ENCODE results near the gene MAGEB6. TPM values are rescaled to one million over a fixed set of nuclear protein-coding genes. Genes with fewer than 3 reads are reported as not detected.
"Not testable (repeated sequence)": the region's sequence is repeated elsewhere in the genome, so short reads cannot be mapped to it uniquely, and the experiment has no call there.

The MAGEB6 gene, protein sequence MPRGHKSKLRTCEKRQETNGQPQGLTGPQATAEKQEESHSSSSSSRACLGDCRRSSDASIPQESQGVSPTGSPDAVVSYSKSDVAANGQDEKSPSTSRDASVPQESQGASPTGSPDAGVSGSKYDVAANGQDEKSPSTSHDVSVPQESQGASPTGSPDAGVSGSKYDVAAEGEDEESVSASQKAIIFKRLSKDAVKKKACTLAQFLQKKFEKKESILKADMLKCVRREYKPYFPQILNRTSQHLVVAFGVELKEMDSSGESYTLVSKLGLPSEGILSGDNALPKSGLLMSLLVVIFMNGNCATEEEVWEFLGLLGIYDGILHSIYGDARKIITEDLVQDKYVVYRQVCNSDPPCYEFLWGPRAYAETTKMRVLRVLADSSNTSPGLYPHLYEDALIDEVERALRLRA
- not detected for polyA plus RNA-seq
- long read RNA-seq, donor 1 = 0 reads
- long read RNA-seq, donor 2 = 0 reads
- long read RNA-seq, donor 3 = 0 reads
- long read RNA-seq, donor 4 = 0 reads
- long read RNA-seq, donor 5 = 0 reads
- long read RNA-seq, donor 6 = 0 reads
- long read RNA-seq, donor 7 = 0 reads
- long read RNA-seq, donor 8 = 0 reads
- long read RNA-seq, donor 9 = 0 reads
- long read RNA-seq, donor 10 = 0 reads
- long read RNA-seq, donor 11 = 0 reads

DNA sequence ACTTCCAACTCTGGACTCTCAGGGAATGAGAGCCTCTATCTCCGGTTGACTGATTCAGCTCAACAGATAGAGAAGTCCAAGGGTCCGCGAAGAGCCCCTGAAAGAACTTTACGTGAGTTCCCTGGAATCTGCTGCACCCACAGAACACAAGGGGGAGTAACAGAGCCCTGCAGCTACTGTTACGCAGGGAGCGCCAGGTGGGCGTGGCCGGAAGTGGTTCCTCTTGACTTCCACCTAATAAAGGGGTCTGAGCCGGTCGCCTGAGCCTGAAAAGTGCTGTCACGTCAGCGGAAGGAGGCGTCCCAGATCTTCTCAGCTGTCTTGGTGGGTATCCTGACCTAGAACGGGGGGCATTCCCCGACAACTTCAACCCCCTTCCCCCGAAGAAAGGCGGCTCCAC lies at the start of gene MAGEB6:
TSS of gene MAGEB6 (plus strand) at position 237 of the 400 bp plus-strand sequence. CDS start 1,407 bp downstream, outside the sequence.
- no peaks in the 10 kb centered on the region for H3K4me1 ChIP-seq (ENCODE audit: control insufficient read depth, insufficient read depth, low read length)
- H3K4me3 ChIP-seq (ENCODE audit: low read length) = no peak within 1 kb of the TSS
- no peaks in the 10 kb centered on the region for H3K36me3 ChIP-seq (ENCODE audit: control insufficient read depth, insufficient read depth, low read length)
- H3K27ac ChIP-seq (ENCODE audit: low read length) = no peak within 1 kb of the TSS
- no peak for DNase-seq
- H3K9me3 ChIP-seq (ENCODE audit: control insufficient read depth, low read depth, low read length) = no peaks in the 10 kb centered on the region
- no CpG with 5 or more reads among the region's 17 CpGs for WGBS (ENCODE audit: insufficient coverage, low lambda C conversion rate)
- H3K27me3 ChIP-seq (ENCODE audit: control insufficient read depth, insufficient read depth, low read length) = no peaks in the 10 kb centered on the region

GRCh38 chrX:26146024-26146423 lies 46.2 kb upstream of the MAGEB6 start:
- no peak for DNase-seq
- no peaks in the 10 kb centered on the region for H3K27me3 ChIP-seq (ENCODE audit: control insufficient read depth, insufficient read depth, low read length)
- no CpG with 5 or more reads among the region's 2 CpGs for WGBS (ENCODE audit: insufficient coverage, low lambda C conversion rate)

GRCh38 chrX:26160301-26160700 lies 31.9 kb upstream of the MAGEB6 start, which contains the start of gene MAGEB6B:
MAGEB6B (plus strand) TSS chrX:26160601; CDS start chrX:26160601, 0 bp downstream.
- Histone ChIP-seq H3K9me3 (ENCODE audit: control insufficient read depth, low read depth, low read length) (no peaks in the 10 kb centered on the region), H3K36me3 (ENCODE audit: control insufficient read depth, insufficient read depth, low read length) (no peaks in the 10 kb centered on the region), H3K4me1 (ENCODE audit: control insufficient read depth, insufficient read depth, low read length) (no peaks in the 10 kb centered on the region), H3K4me3 (ENCODE audit: low read length) (no peak within 1 kb of the TSS), H3K27me3 (ENCODE audit: control insufficient read depth, insufficient read depth, low read length) (no peaks in the 10 kb centered on the region), H3K27ac (ENCODE audit: low read length) (no peak within 1 kb of the TSS)
- WGBS (ENCODE audit: insufficient coverage, low lambda C conversion rate) = no CpG with 5 or more reads among the region's 10 CpGs
- DNase-seq = no peak

More at GRCh38 chrX:26146024-26146423, 46.2 kb upstream of the MAGEB6 start:
- Histone ChIP-seq H3K36me3 (ENCODE audit: control insufficient read depth, insufficient read depth, low read length) (no peaks in the 10 kb centered on the region), H3K27ac (ENCODE audit: low read length) (no peak overlapping the region), H3K4me3 (ENCODE audit: low read length) (no peak overlapping the region), H3K4me1 (ENCODE audit: control insufficient read depth, insufficient read depth, low read length) (no peaks in the 10 kb centered on the region), H3K9me3 (ENCODE audit: control insufficient read depth, low read depth, low read length) (no peaks in the 10 kb centered on the region)

DNA sequence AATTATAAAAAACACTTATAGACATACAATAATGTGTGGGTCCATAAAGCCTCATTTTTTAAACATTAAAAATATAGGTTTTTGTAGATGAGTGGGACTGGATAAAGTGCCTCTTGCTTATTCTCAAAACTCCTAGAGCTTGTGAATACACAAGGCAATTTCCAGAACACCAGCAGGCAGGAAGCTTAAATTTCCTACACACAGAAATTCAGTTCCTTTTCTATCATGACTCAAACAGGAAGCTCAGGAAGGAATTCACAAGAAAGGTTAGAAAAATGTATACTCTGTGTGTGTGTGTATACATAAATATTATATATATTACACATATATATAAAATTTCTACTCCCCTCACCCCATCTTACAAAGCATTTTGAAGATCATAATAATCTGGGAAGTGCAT lies 11.3 kb downstream of the MAGEB6 start:
- no peaks in the 10 kb centered on the region for H3K36me3 ChIP-seq (ENCODE audit: control insufficient read depth, insufficient read depth, low read length)
- no peak for DNase-seq
- peaks cover 6% of the 10 kb centered on the region for H3K9me3 ChIP-seq (ENCODE audit: control insufficient read depth, low read depth, low read length)
- H3K27ac ChIP-seq (ENCODE audit: low read length) = no peak overlapping the region
- H3K4me3 ChIP-seq (ENCODE audit: low read length) = no peak overlapping the region
- no peaks in the 10 kb centered on the region for H3K27me3 ChIP-seq (ENCODE audit: control insufficient read depth, insufficient read depth, low read length)
- H3K4me1 ChIP-seq (ENCODE audit: control insufficient read depth, insufficient read depth, low read length) = no peaks in the 10 kb centered on the region

GRCh38 chrX:26204717-26205116 lies 12.5 kb downstream of the MAGEB6 start:
- DNase-seq; H3K9me3 ChIP-seq (ENCODE audit: control insufficient read depth, low read depth, low read length); H3K27me3 ChIP-seq (ENCODE audit: control insufficient read depth, insufficient read depth, low read length); H3K36me3 ChIP-seq (ENCODE audit: control insufficient read depth, insufficient read depth, low read length); H3K4me1 ChIP-seq (ENCODE audit: control insufficient read depth, insufficient read depth, low read length); H3K4me3 ChIP-seq (ENCODE audit: low read length); H3K27ac ChIP-seq (ENCODE audit: low read length): not testable (repeated sequence)
- WGBS (ENCODE audit: insufficient coverage, low lambda C conversion rate) = no CpG with 5 or more reads among the region's 27 CpGs

DNA sequence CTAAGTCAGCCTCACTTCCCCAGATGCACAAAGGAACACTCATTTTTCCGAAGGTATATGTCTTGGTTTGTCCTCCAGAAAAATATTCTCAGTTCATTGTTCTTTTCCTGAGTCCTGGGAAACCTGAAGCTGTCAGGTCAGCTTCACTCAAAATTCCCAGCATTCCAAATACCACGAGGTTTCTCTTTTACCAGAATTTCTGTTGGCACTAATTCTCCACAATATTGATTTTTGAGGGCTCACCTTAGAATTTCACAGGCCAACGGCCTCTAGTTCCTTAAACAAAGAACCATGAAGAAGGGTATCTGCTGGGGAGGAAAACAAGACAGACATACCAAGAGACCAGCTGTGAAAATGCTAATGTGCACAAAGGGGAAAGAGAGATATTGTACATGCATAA lies 15.8 kb downstream of the MAGEB6 start:
- H3K27ac ChIP-seq (ENCODE audit: low read length) = no peak overlapping the region
- WGBS (ENCODE audit: insufficient coverage, low lambda C conversion rate) = no CpG with 5 or more reads among the region's 3 CpGs

DNA sequence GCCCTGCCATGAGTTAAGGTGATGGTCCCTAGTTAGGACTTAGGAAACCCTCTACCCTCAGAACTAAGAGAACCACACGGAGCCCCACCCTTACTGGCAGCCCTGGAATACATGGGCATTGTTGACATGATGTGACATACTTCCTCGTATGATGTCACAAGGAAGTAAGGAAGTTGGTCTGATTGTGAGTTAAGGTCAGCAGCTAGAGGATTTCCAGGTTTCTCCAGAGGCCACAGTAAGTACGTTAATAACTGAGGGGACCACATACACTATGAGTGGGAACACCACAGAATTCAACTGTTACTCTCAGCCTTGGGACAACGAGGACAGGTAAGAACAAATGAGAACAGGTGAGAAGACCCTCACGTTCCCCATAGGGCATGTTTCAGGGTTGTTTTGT lies 23.6 kb downstream of the MAGEB6 start, which contains the start of gene MAGEB5:
TSS of gene MAGEB5 (plus strand) at position 301 of the 400 bp plus-strand sequence. CDS start 1,133 bp downstream, outside the sequence.
- WGBS (ENCODE audit: insufficient coverage, low lambda C conversion rate) = no CpG with 5 or more reads among the region's 5 CpGs
- Histone ChIP-seq H3K4me3 (ENCODE audit: low read length) (no peak within 1 kb of the TSS), H3K27ac (ENCODE audit: low read length) (no peak within 1 kb of the TSS), H3K4me1 (ENCODE audit: control insufficient read depth, insufficient read depth, low read length) (no peaks in the 10 kb centered on the region), H3K36me3 (ENCODE audit: control insufficient read depth, insufficient read depth, low read length) (no peaks in the 10 kb centered on the region), H3K27me3 (ENCODE audit: control insufficient read depth, insufficient read depth, low read length) (no peaks in the 10 kb centered on the region), H3K9me3 (ENCODE audit: control insufficient read depth, low read depth, low read length) (no peaks in the 10 kb centered on the region)
- no peak for DNase-seq

More for the DNA sequence above, 15.8 kb downstream of the MAGEB6 start:
- peaks cover 6% of the 10 kb centered on the region for H3K9me3 ChIP-seq (ENCODE audit: control insufficient read depth, low read depth, low read length)
- no peaks in the 10 kb centered on the region for H3K36me3 ChIP-seq (ENCODE audit: control insufficient read depth, insufficient read depth, low read length)
- no peak overlapping the region for H3K4me3 ChIP-seq (ENCODE audit: low read length)
- H3K4me1 ChIP-seq (ENCODE audit: control insufficient read depth, insufficient read depth, low read length) = no peaks in the 10 kb centered on the region
- no peaks in the 10 kb centered on the region for H3K27me3 ChIP-seq (ENCODE audit: control insufficient read depth, insufficient read depth, low read length)
- DNase-seq = no peak

GRCh38 chrX:26219351-26219750 lies 27.1 kb downstream of the MAGEB6 start:
- no CpG with 5 or more reads among the region's 7 CpGs for WGBS (ENCODE audit: insufficient coverage, low lambda C conversion rate)
- H3K4me3 ChIP-seq (ENCODE audit: low read length) = no peak overlapping the region

GRCh38 chrX:26234177-26234576 lies 41.9 kb downstream of the MAGEB6 start:
- DNase-seq = no peak
- H3K4me3 ChIP-seq (ENCODE audit: low read length) = no peak overlapping the region
- H3K36me3 ChIP-seq (ENCODE audit: control insufficient read depth, insufficient read depth, low read length) = no peaks in the 10 kb centered on the region
- no CpG with 5 or more reads among the region's 1 CpG for WGBS (ENCODE audit: insufficient coverage, low lambda C conversion rate)
- H3K27ac ChIP-seq (ENCODE audit: low read length) = no peak overlapping the region
- no peaks in the 10 kb centered on the region for H3K27me3 ChIP-seq (ENCODE audit: control insufficient read depth, insufficient read depth, low read length)
- H3K9me3 ChIP-seq (ENCODE audit: control insufficient read depth, low read depth, low read length) = no peaks in the 10 kb centered on the region
- no peaks in the 10 kb centered on the region for H3K4me1 ChIP-seq (ENCODE audit: control insufficient read depth, insufficient read depth, low read length)

More at GRCh38 chrX:26219351-26219750, 27.1 kb downstream of the MAGEB6 start:
- no peaks in the 10 kb centered on the region for H3K4me1 ChIP-seq (ENCODE audit: control insufficient read depth, insufficient read depth, low read length)
- no peak for DNase-seq
- no peak overlapping the region for H3K27ac ChIP-seq (ENCODE audit: low read length)
- H3K27me3 ChIP-seq (ENCODE audit: control insufficient read depth, insufficient read depth, low read length) = no peaks in the 10 kb centered on the region
- no peaks in the 10 kb centered on the region for H3K9me3 ChIP-seq (ENCODE audit: control insufficient read depth, low read depth, low read length)
- H3K36me3 ChIP-seq (ENCODE audit: control insufficient read depth, insufficient read depth, low read length) = no peaks in the 10 kb centered on the region

All from large intestine (tissue), 12 donors.